GM21717 (cell line): ENCODE data around the gene TIMMDC1.
"Not testable (repeated sequence)": the region's sequence is repeated elsewhere in the genome, so short reads cannot be mapped to it uniquely, and the experiment has no call there.

ENCODE experiments used
- ATAC-seq: cut with Tn5 transposase; IDR thresholded peaks from one replicate; pipeline ENCODE4 v1.9.1; 2021; ENCODE audit warnings: mild to moderate bottlenecking, moderate library complexity; ENCODE audit not compliant: unreplicated experiment

The TIMMDC1 gene

GRCh38 chr3:119508172-119508845 lies 10.0 kb downstream of the TIMMDC1 start:
- no peak for ATAC-seq

GRCh38 chr3:119510690-119511089 lies 12.3 kb downstream of the TIMMDC1 start:
- ATAC-seq = no peak

DNA sequence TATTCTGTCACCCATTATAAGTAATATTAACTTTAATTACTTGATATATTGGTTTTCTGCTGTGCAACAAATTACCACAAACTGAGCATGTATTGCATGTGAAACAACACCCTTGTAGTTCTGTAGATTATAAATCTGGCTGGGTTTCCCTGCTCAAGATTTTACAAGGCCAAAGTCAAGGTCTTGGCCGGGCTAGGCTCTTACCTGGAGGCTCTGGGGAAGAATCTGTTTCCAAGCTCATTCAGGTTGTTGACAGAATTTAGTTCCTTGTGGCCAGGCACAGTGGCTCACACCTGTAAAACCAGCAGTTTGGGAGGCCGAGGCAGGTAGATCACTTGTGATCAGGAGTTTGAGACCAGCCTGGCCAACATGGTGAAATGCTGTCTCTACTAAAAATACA lies 16.3 kb downstream of the TIMMDC1 start:
- no peak for ATAC-seq

- no peak for ATAC-seq
These were observed 18.8 kb downstream of the TIMMDC1 start for GRCh38 chr3:119517112-119517511.

GRCh38 chr3:119518026-119518425 lies 19.7 kb downstream of the TIMMDC1 start:
- no peak for ATAC-seq

GRCh38 chr3:119524931-119525662 lies 26.8 kb downstream of the TIMMDC1 start:
- ATAC-seq = no peak

DNA sequence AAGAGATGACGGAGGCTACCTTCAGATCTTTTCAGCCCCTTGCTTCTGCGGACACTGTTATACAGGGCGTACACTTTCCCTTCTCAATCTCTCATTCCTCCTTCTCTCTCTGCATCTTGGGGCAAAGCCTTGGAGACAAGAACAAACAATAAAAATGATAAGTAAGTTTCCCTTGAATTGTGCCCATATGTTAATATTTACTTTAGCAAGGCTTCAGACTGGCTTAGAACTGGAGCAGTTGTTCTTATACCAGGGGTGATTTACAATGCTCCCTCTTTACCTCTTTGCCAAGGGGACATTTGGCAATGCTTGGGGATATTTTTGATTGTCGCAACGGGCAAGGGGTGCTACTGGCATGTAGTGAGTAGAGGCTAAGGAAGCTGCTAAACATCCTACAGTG lies 29.4 kb downstream of the TIMMDC1 start:
- ATAC-seq = no peak

DNA sequence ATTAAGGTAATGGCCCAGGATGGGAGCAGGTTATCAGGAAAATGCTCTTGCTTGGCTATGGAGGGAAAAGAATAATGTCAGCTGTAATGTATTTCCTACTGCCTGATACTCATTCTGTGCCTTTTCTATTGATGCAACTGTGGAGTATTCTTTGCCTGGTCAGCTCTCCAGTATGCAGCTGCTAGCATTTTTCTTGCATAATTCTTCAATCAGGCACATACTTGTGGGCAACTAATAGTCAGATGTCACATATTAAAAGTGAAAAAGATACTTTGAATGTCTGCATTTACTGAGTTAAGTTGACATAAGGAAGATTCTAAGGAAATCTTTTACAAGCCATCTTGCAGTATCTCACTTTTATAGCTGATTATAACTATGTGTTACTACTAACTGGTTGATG lies 31.5 kb downstream of the TIMMDC1 start:
- ATAC-seq = no peak

DNA sequence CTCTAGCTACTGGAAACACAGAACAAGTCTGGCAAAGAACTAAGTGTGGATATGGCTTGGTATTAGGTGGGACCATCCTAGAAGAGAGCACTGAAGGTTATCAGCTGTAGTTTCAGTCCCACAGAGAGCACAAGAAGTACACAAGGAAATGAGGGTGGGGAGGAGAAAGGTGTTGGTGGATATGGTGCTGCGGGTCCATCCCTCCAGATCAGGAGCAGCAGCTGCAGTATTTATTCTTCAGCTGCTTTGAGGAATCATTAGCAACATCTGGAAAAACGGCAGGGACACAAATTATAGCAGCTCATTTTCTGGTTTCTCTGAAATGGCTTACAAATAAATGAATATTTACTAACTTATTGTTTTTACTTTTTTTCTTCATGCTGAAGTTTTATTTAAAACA lies 32.1 kb downstream of the TIMMDC1 start:
- no peak for ATAC-seq

DNA sequence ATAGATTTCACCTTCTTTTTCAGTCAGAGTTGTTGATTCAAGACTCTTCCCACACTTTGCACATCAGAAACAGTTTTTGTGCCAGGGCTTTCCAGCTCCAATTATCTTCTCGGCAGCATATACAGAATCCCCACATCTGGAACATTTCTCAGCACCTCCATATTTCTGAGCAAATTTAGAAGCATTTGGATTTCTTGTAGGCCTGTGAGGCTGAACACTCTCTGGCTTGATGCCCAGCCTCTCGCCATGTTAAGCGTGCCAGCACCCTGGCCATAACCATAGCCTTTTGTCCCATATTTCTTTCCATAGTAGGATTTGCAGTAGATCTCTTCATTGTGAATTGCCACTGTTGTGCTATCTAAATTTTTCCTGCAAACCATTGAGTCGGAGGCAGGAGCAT lies 32.8 kb downstream of the TIMMDC1 start:
- ATAC-seq = no peak

DNA sequence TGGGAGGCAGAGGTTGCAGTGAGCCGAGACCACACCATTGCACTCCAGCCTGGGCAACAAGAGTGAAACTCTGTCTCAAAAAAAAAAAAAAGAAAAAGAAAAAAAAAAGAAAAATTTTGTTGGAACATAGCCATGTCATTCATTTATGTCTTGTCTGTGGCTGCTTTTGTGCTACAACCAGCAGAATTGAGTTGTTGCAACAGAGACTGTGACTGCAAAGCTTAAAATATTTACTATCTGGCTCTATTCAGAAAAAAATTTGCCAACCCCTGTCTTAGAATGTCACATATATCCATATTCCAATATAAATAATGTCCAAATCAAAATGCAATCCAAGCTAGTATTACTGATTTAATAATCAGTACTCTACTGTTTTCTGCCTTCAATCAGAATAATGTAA lies 35.9 kb downstream of the TIMMDC1 start:
- no peak for ATAC-seq

DNA sequence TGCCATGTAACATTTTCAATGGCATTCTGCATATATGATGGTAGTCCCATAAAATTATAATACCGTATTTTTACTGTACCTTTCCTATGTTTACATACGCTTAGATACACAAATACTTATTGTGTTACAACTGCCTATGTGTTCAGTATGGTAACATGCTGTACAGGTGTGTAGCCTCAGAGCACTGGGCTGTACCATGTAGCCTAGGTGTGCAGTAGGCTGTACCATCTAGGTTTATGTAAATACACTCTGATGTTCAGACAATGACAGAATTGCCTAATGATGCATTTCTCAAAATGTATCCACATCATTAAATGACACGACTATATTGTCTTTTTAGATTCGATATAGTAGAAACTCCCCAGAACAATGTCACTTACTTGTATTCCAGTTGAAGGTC lies 38.4 kb downstream of the TIMMDC1 start:
- ATAC-seq = no peak

DNA sequence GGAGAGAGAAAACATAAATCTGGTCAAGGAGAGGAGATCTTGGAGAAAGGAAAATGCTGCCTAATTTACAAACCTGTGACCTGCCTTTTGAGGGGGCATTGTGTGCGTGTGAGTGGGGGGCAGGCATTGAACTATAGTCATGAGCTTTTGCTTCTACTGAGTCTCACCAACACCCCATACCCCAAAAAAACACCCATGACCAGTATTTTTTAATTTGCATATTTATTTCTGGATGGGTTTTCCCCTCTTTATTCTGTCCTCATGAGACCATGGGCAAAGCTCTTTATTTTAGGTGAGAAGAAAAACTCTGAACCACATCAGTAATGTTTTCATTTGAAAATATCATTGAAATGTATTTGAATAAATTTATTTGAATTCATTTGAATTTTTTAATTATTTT lies 40.4 kb downstream of the TIMMDC1 start:
- ATAC-seq = no peak

GRCh38 chr3:119541547-119541946 lies 43.2 kb downstream of the TIMMDC1 start:
- ATAC-seq = no peak

- ATAC-seq = no peak
These were observed 43.9 kb downstream of the TIMMDC1 start for GRCh38 chr3:119542168-119542767.

DNA sequence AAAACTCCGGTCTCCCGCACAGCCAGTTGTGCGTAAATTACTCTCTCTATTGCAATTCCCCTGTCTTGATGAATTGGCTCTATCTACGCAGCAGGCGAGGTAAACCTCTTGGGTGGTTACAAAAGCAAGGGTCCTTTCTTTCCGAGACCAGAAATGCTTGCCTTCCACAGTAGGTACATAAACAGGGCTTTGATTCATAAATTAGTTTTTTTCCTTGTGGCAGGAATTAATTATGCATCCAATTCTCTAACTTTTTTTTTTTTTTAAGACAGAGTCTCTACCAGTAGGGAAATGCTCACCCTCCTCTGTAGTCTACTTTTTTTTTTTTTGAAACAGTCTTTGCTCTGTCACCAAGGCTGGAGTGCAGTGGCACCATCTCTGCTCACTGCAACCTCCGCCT lies 44.8 kb downstream of the TIMMDC1 start:
- ATAC-seq = no peak

GRCh38 chr3:119547227-119547626 lies 48.9 kb downstream of the TIMMDC1 start:
- no peak for ATAC-seq

DNA sequence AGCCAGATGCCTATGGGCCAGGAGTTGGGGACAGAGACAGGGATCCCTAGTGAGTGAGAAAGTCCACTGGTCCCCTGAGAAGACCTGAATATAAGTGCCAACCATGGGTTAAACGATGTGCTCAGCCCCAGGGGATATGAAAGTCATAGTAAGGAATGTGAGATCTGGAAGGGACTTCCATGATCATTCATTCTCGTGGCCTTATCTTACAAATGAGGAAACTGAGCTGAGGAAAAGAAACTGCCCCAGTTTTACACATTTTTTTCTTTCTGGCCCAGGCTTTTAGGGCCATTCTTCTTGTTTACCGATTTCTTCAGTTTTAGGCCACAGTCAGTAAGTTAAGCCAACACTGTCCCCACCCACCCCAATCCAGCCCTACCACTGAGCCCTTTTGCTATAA lies 50.0 kb downstream of the TIMMDC1 start:
- no peak for ATAC-seq

DNA sequence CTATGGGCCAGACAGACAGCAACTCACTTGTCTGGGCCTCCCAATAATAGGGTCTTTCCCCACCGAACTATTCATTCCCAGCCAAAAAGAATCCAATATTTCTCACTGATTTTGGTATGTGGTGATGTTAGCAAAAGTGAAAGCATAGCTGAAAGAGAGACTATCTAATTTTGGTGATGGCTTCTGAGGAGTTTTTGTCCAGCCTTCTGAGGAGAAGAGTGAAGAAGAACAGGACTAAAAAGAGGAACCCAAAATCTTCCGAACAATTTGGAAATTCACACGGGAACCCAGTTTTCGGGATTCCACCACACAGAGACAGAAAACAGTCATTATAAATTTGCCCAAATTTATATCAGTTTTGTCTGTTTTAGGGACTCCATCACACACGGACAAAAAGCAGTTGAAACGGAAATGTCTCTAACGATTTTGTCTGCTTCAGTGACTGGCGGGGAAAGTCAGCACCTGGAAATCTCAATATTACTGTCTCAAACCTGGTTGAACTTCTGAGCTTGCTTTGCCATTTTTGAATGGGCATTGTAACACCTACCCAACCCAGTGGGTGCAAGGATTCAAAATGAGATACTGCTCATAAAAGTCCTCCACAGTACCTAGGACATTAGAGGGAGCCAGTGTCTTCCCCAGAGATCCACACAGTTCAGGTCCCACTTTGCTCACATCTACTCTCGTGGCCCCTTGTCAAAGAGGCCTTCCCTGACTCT lies 52.0 kb downstream of the TIMMDC1 start:
- peak; percentile 42 for ATAC-seq

- ATAC-seq = no peak
These were observed 53.3 kb downstream of the TIMMDC1 start for GRCh38 chr3:119551598-119551997.

DNA sequence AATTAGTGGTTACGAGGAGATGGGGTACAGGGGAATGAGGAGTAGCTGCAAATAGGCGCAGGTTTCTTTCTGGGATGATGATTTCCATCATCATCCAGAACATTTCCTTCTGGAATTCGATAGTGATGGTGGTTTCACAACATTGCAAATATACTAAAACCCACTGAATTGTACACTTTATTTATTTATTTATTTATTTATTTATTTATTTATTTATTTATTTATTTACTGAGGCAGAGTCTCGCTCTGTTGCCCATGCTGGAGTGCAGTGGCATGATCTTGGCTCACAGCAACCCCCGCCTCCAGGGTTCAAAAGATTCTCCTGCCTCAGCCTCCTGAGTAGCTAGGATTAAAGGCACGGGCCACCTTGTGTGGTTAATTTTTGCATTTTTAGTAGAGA lies 54.6 kb downstream of the TIMMDC1 start:
- not testable (repeated sequence) for ATAC-seq
